HepG2 (cell line): ENCODE data around the gene AHCY. TPM values are rescaled to one million over a fixed set of nuclear protein-coding genes. Genes with fewer than 3 reads are reported as not detected.

Experiments used
- ATAC-seq: fragments of 200-7000 bp; cut with Tn5 transposase; 3 replicates; pipeline ENCODE4 v1.9.1; 2020; ENCODE audit warnings: mild to moderate bottlenecking, moderate library complexity
- BruUV-seq: library from RNA; stranded (reverse); fragments of 400-500 nt; replicated peaks from 2 replicates; lab custom pipeline; 2021; lab: Mats Ljungman, UMichigan
- CTCF ChIA-PET: fragments of 300-600 bp; formaldehyde crosslinking; extraction: SDS; loops from one replicate; lab custom pipeline; 2021; ENCODE audit warnings: low total read pairs, inconsistent platforms, low intra/inter-chr PET ratio; lab: Yijun Ruan, JAX
- POLR2A ChIA-PET: fragments of 350-600 bp; sonication (Branson Sonifier 250); formaldehyde crosslinking; loops from one replicate; lab custom pipeline; 2020; ENCODE audit warnings: antibody characterized with exemption, inconsistent platforms; lab: Yijun Ruan, JAX
- DNase-seq: peaks from one replicate; pipeline ENCODE4 v3.0.0-alpha.2; 2015; ENCODE audit warnings: low spot score
- FAIRE-seq: peaks from 3 replicates; lab custom pipeline; 2011; peaks lifted over from hg19 to GRCh38; lab: Jason Lieb, UNC
- H2AFZ ChIP-seq: one replicate; pipeline ENCODE4 v1.6.1; 2011; ENCODE audit warnings: low read length, inconsistent platforms
- H3K27ac ChIP-seq: fragments of 300-600 bp; 3 replicates; pipeline ENCODE4 v1.8.0; 2011; ENCODE audit warnings: mixed run types, mild to moderate bottlenecking, mixed read lengths, low read length, inconsistent platforms; ENCODE audit not compliant: insufficient read depth; ENCODE audit errors: extremely low read length
- H3K27me3 ChIP-seq, 2 experiments: fragments of 200-600 bp in 1 of 2; 2 replicates in 1 of 2; 3 replicates in 1 of 2; pipeline versions ENCODE4 v1.6.0 to v1.8.0; 2011; ENCODE audit warnings: low read length in 2 of 2, mild to moderate bottlenecking in 2 of 2, moderate library complexity in 2 of 2, inconsistent platforms in 1 of 2; ENCODE audit not compliant: insufficient read depth in 2 of 2, control insufficient read depth in 1 of 2
- H3K36me3 ChIP-seq, 2 experiments: fragments of 200-600 bp in 1 of 2; replicated peaks in 1 of 2; 2 replicates in 1 of 2; 3 replicates in 1 of 2; pipeline versions ENCODE4 v1.5.1 to v1.8.0; 2011; ENCODE audit warnings: low read length in 2 of 2, inconsistent platforms in 1 of 2; ENCODE audit not compliant: insufficient read depth in 2 of 2, control insufficient read depth in 1 of 2
- H3K4me1 ChIP-seq: 2 replicates; pipeline ENCODE4 v1.5.1; 2012; ENCODE audit warnings: low read length, inconsistent platforms; ENCODE audit not compliant: insufficient read depth
- H3K4me2 ChIP-seq: 2 replicates; pipeline ENCODE4 v1.6.0; 2011; ENCODE audit warnings: low read depth, low read length, inconsistent platforms
- H3K4me3 ChIP-seq, 3 experiments: fragments of 200-600 bp in 1 of 3; sonication (generic), shearing (Covaris generic) in 1 of 3; replicated peaks in 1 of 3; 2 replicates each; pipeline ENCODE4 v1.5.1; 2011 to 2016; ENCODE audit warnings: low read length in 3 of 3, inconsistent platforms in 2 of 3, low read depth in 2 of 3, mild to moderate bottlenecking in 2 of 3, control low read depth in 1 of 3, mixed read lengths in 1 of 3; ENCODE audit not compliant: insufficient read depth in 1 of 3
- H3K79me2 ChIP-seq: one replicate; pipeline ENCODE4 v1.6.1; 2011; ENCODE audit warnings: low read length, inconsistent platforms; ENCODE audit not compliant: insufficient read depth
- H3K9ac ChIP-seq: 2 replicates; pipeline ENCODE4 v1.6.0; 2011; ENCODE audit warnings: mild to moderate bottlenecking, low read depth, low read length, inconsistent platforms; ENCODE audit not compliant: insufficient read depth
- H3K9me3 ChIP-seq: 2 replicates; pipeline ENCODE4 v1.5.1; 2012; ENCODE audit warnings: mild to moderate bottlenecking, low read length
- H4K20me1 ChIP-seq: 2 replicates; pipeline ENCODE4 v1.6.0; 2011; ENCODE audit warnings: inconsistent platforms, mild to moderate bottlenecking, low read length, moderate library complexity; ENCODE audit not compliant: insufficient read depth
- GLI4 ChIP-seq: sonication (generic); formaldehyde crosslinking; IDR thresholded peaks from 2 replicates; pipeline ENCODE4 v1.5.1; 2020; ENCODE audit warnings: missing genetic modification reagents, mild to moderate bottlenecking, moderate library complexity, borderline replicate concordance
- KLF9 ChIP-seq: IDR thresholded peaks from 2 replicates; pipeline ENCODE4 v1.6.1; 2016; ENCODE audit warnings: low read depth
- MLX ChIP-seq: IDR thresholded peaks from 2 replicates; pipeline ENCODE4 v1.6.1; 2016
- MXD1 ChIP-seq: sonication (generic); formaldehyde crosslinking; IDR thresholded peaks from 2 replicates; pipeline ENCODE4 v1.4.0; 2020; ENCODE audit warnings: mild to moderate bottlenecking, missing genetic modification reagents
- NAIF1 ChIP-seq: sonication (generic); formaldehyde crosslinking; IDR thresholded peaks from 2 replicates; pipeline ENCODE4 v1.5.0; 2020; ENCODE audit warnings: mild to moderate bottlenecking, missing genetic modification reagents, borderline replicate concordance
- NFE2L1 ChIP-seq: sonication (generic); formaldehyde crosslinking; IDR thresholded peaks from 2 replicates; pipeline ENCODE4 v1.4.0; 2020; ENCODE audit warnings: missing genetic modification reagents, mild to moderate bottlenecking, borderline replicate concordance
- NPAS2 ChIP-seq: sonication (generic); formaldehyde crosslinking; IDR thresholded peaks from 2 replicates; pipeline ENCODE4 v1.8.0; 2022; ENCODE audit warnings: mild to moderate bottlenecking, missing genetic modification reagents, borderline replicate concordance
- PHF8 ChIP-seq: sonication (generic); formaldehyde crosslinking; IDR thresholded peaks from 2 replicates; pipeline ENCODE4 v1.5.0; 2020; ENCODE audit warnings: missing genetic modification reagents
- POLR2A ChIP-seq, 2 experiments: IDR thresholded peaks; 2 replicates each; pipeline ENCODE4 v1.6.1; 2011; ENCODE audit warnings: low read depth in 2 of 2, low read length in 2 of 2, mild to moderate bottlenecking in 1 of 2, moderate library complexity in 1 of 2; ENCODE audit not compliant: insufficient read depth in 1 of 2
- PRMT3 ChIP-seq: sonication (generic); formaldehyde crosslinking; IDR thresholded peaks from 2 replicates; pipeline ENCODE4 v1.8.1; 2022; ENCODE audit warnings: low read depth, mild to moderate bottlenecking, moderate library complexity, missing genetic modification reagents, borderline replicate concordance
- TAF1 ChIP-seq: sonication (generic); formaldehyde crosslinking; IDR thresholded peaks from 2 replicates; pipeline ENCODE4 v1.4.0; 2020; ENCODE audit warnings: missing genetic modification reagents
- THAP9 ChIP-seq: sonication (generic); formaldehyde crosslinking; IDR thresholded peaks from 2 replicates; pipeline ENCODE4; 2020; ENCODE audit warnings: missing genetic modification reagents, mild to moderate bottlenecking, borderline replicate concordance
- THYN1 ChIP-seq: sonication (generic); formaldehyde crosslinking; IDR thresholded peaks from 2 replicates; pipeline ENCODE4 v1.8.1; 2023; ENCODE audit warnings: low read depth, mild to moderate bottlenecking, moderate library complexity, missing genetic modification reagents, borderline replicate concordance
- XRCC5 ChIP-seq: fragments of 200-400 bp; formaldehyde crosslinking; optimal IDR thresholded peaks from 2 replicates; pipeline ENCODE3; 2017; ENCODE audit warnings: mild to moderate bottlenecking, low read length
- ZNF121 ChIP-seq: sonication (generic); formaldehyde crosslinking; IDR thresholded peaks from 2 replicates; pipeline ENCODE4 v1.5.0; 2020; ENCODE audit warnings: mild to moderate bottlenecking, missing genetic modification reagents
- ZNF512B ChIP-seq: sonication (generic); formaldehyde crosslinking; IDR thresholded peaks from 2 replicates; pipeline ENCODE4 v1.5.1; 2020; ENCODE audit warnings: missing genetic modification reagents, mild to moderate bottlenecking, borderline replicate concordance
- ZNF777 ChIP-seq: sonication (generic); formaldehyde crosslinking; IDR thresholded peaks from 2 replicates; pipeline ENCODE4 v1.4.0; 2020; ENCODE audit warnings: missing genetic modification reagents
- ZSCAN12 ChIP-seq: sonication (generic); formaldehyde crosslinking; IDR thresholded peaks from 2 replicates; pipeline ENCODE4 v1.9.0; 2021; ENCODE audit warnings: mild to moderate bottlenecking, missing genetic modification reagents
- WGBS: methylation state at CpG from one replicate; pipeline ENCODE4 v1.1.6; 2017; ENCODE audit warnings: low lambda C conversion rate; 5-methylcytosine and 5-hydroxymethylcytosine counted together
- in situ Hi-C: cut with HindIII; loops from 2 replicates; pipeline ENCODE4 v1.10.0; 2017; ENCODE audit warnings: low pct_unique_long_range_greater_than_20kb; ENCODE audit not compliant: extremely low pct_ligation_motif_present
- intact Hi-C: fragments of 100-400 bp; cut with micrococcal nuclease; formaldehyde crosslinking; loops from one replicate; pipeline ENCODE4 v1.10.0; 2022; ENCODE audit not compliant: unreplicated experiment
- polyA plus RNA-seq, 8 experiments: library from polyadenylated mRNA; depleted of rRNA in 3 of 8; stranded (reverse) in 7 of 8; unstranded in 1 of 8; fragments of >200 nt; fragmentation: Illumina TruSeq in 4 of 8; extraction: Trizol in 4 of 8; gene quantifications; 2 replicates each; pipeline versions ENCODE4 v1.2.1 to v1.2.3, GENCODE V29; 2011 to 2016; ENCODE audit warnings: low read depth in 4 of 8, missing spikeins in 1 of 8, mixed read lengths in 1 of 8; ENCODE audit not compliant: insufficient read depth in 1 of 8
- total RNA-seq, 5 experiments: library from RNA; depleted of rRNA; stranded (reverse); fragments of >200 nt; fragmentation: Illumina TruSeq; extraction: Trizol; gene quantifications; 2 replicates each; pipeline ENCODE4 v1.2.3, GENCODE V29; 2016; ENCODE audit warnings: low read depth in 1 of 5

Gene AHCY
- total and polyA plus RNA-seq, 2 of the 13 experiments (the other 11 are each of a cell fraction or from before 2014, with no cell fraction given), result 407 to 419 TPM

DNA sequence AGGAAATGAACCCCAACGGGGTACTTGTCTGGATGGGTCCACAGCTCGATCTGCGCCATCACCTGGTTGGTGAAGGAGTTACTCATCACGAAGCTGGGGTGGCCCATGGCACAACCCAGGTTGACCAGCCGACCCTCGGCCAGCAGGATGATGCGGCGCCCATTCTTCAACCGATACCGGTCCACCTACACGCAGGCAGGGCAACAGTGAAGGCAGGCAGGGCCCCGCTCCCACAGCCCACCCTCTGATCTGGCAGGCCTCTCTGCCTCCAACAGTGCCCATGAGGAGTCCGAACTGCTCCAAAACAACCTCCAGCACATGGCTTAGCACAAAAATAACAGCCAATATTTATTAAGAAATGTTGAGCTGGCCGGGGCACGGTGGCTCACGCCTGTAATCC lies 17.7 kb downstream of the AHCY start (continued):
- TF ChIP-seq NPAS2 (CRISPR knock-in tag), result peak; percentile 69; the same call in 1 of the 2 replicates
- TF ChIP-seq ZNF512B (CRISPR knock-in tag), result no peak

DNA sequence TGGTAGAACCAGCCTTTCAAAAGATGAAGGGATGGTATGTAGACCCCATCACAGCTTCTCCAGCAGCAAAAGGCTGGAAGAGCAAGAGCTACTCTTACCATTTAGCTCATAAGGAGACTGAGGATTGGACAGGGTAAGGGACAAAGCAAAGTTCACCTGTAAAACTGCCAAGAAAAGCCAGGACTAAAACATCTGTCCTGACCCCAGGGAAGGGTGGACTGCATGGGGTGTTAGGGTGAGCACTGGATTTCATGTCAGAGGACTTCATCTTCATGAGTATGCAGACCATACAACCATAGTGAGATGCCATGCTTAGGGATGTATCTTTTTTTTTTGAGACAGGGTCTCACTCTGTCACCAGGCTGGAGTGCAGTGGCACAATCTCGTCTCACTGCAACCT lies 19.3 kb downstream of the AHCY start:
- TF ChIP-seq MLX (CRISPR knock-in tag) (no peak), THYN1 (no peak), KLF9 (no peak), NFE2L1 (CRISPR knock-in tag) (no peak), ZSCAN12 (CRISPR knock-in tag) (no peak), XRCC5 (no peak), TAF1 (CRISPR knock-in tag) (no peak), ZNF121 (CRISPR knock-in tag) (no peak), POLR2A (IDR thresholded peaks at IDR 0.05; ENCODE audit: insufficient read depth in 1 of 2, low read depth in 2 of 2, low read length in 2 of 2) (no peak), NAIF1 (CRISPR knock-in tag) (no peak), PRMT3 (CRISPR knock-in tag) (no peak), THAP9 (no peak), MXD1 (CRISPR knock-in tag) (no peak), GLI4 (CRISPR knock-in tag) (no peak), ZNF777 (CRISPR knock-in tag) (no peak), PHF8 (CRISPR knock-in tag) (no peak)
- intact Hi-C loops, result no loop called here
- in situ Hi-C loops, result no loop called here
- H3K4me3 ChIP-seq, result no peak overlapping the region
- CTCF ChIA-PET, result no interaction called here
- POLR2A ChIA-PET, result interaction anchor here (0.7 kb wide), 1 partner anchor 18 kb away, joined by 3 read pairs; no protein-coding TSS in a partner anchor
- no peaks in the 10 kb centered on the region for H3K9me3 ChIP-seq
- no peaks in the 10 kb centered on the region for H3K79me2 ChIP-seq
- no peaks in the 10 kb centered on the region for H3K4me1 ChIP-seq
- no peaks in the 10 kb centered on the region for H3K27me3 ChIP-seq
- H2AFZ ChIP-seq, result no peak overlapping the region
- peaks cover 60 to 94% of the 10 kb centered on the region in 2 experiments for H3K36me3 ChIP-seq
- 92% methylated on average over 1 of the region's 1 CpG for WGBS
- no peak overlapping the region for H3K9ac ChIP-seq
- BruUV-seq, result no TSS peak
- ATAC-seq (no peak), DNase-seq (no peak), FAIRE-seq (no peak)
- no peaks in the 10 kb centered on the region for H4K20me1 ChIP-seq
- H3K27ac ChIP-seq, result no peak overlapping the region
- H3K4me2 ChIP-seq, result no peak overlapping the region
